Cardiac fibroblast (primary cell): Measurements from ENCODE around the gene ZNF385B.
"Not testable (repeated sequence)": the region's sequence is repeated elsewhere in the genome, so short reads cannot be mapped to it uniquely, and the experiment has no call there.

Source experiments
- DNase-seq, 2 donors: peaks; one replicate each; pipeline versions ENCODE4 v3.0.0 to v3.0.0-alpha.2; 2010; ENCODE audit warnings: low read depth in 2 of 2
- H3K4me3 ChIP-seq, 2 donors: replicated peaks in 1 of 2; 1 replicate in 1 of 2; 2 replicates in 1 of 2; pipeline ENCODE4 v1.5.1; 2011; ENCODE audit warnings: low read depth in 2 of 2, low read length in 2 of 2, mild to moderate bottlenecking in 2 of 2, moderate library complexity in 1 of 2
- TF ChIP-seq, protein P1 (sequence below): IDR thresholded peaks from one replicate; pipeline ENCODE4 v1.5.1; 2011; ENCODE audit warnings: low read depth, mild to moderate bottlenecking, low read length, inconsistent platforms

The ZNF385B gene

DNA sequence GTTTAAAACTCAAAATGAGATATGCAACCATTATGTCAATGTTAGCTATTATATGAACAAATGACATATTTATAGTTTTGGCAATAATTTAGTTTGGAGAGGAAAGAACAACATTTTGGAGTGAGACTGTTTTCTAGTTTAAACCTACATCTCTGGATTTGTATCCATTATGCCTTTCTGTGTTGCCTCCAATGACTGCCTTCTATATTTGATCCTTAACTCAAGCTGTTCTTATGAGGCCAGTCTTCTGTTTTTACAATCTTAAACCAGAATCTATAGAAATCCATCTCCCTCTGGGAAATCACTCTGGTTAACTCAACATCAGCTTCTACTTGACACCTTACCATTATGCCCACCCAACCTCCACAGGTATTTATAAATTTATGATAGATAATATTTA is 67.5 kb downstream of the ZNF385B start:
- no peak overlapping the region for H3K4me3 ChIP-seq
- no peak for DNase-seq
- TF ChIP-seq, protein P1, sequence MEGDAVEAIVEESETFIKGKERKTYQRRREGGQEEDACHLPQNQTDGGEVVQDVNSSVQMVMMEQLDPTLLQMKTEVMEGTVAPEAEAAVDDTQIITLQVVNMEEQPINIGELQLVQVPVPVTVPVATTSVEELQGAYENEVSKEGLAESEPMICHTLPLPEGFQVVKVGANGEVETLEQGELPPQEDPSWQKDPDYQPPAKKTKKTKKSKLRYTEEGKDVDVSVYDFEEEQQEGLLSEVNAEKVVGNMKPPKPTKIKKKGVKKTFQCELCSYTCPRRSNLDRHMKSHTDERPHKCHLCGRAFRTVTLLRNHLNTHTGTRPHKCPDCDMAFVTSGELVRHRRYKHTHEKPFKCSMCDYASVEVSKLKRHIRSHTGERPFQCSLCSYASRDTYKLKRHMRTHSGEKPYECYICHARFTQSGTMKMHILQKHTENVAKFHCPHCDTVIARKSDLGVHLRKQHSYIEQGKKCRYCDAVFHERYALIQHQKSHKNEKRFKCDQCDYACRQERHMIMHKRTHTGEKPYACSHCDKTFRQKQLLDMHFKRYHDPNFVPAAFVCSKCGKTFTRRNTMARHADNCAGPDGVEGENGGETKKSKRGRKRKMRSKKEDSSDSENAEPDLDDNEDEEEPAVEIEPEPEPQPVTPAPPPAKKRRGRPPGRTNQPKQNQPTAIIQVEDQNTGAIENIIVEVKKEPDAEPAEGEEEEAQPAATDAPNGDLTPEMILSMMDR: no peak

- H3K4me3 ChIP-seq: no peak overlapping the region
- no peak for DNase-seq
- TF ChIP-seq, protein P1: no peak
These were observed 68.2 kb downstream of the ZNF385B start for GRCh38 chr2:179793238-179793637.

DNA sequence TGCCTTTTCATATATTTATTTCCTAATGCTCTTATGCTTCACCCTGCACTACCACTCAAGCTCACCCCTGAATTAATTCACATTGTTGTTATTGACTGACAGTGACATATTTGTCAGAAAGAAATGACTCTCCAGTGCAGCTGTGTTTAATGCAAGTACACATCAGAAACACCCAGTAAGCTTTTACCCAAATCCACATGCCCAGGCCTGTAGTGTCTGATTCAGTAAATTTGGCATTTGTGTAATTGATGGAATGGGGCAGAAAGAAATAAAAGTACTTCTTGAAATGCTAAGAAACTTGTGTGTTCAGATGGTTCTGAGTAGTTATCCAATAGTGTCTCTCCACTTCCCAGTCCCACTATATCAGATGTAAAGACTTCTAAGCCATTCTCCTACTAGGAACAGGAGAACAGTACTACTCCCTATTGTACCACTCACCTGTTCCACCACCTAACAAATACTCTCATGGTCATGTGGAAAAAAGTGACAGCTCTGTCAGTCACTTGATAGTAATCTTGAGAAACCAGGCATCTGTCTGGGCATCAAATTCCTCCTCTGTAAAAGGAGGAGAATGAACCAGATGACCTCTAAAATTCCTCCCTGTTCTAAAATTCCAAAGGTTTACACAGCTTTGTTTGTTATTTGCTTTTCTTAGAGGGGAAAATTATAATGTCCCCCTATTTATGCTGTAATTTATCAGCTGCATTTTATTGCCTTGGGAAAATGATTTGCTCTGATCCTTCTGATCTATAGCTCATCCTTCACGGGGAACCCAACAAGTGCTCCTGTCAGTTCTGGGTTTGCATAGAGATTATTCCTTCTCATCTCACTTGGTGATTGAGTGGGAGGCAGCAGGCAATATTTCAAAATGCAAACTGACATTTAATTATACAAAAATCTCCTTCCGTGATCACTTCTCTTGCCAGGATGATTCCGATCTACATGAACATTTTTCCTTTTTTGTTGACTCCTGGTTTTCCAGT is 70.9 kb downstream of the ZNF385B start:
- no peak for DNase-seq
- no peak overlapping the region for H3K4me3 ChIP-seq
- TF ChIP-seq, protein P1: no peak

GRCh38 chr2:179788104-179788503 is 73.3 kb downstream of the ZNF385B start:
- DNase-seq: no peak
- no peak overlapping the region for H3K4me3 ChIP-seq
- TF ChIP-seq, protein P1: no peak

DNA sequence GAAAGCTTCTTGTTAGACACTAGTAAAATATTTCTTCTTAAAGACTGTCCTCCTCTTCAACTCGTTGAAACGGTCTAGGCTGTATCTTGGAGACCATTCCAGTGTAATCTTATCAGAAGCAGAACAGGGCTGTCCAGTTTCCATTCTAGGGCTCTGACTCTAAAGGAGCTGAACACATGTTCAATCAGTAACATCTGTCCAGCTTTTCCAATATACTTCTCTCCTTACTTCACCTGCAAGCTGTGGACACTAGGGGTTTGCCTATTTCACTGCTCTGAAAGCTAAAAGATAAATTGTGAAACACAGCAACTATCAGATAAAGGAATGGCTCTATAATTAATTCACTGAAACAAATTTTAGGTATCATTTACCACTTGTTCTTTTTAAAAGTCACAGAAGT is 73.8 kb downstream of the ZNF385B start:
- TF ChIP-seq, protein P1: no peak
- DNase-seq: no peak
- no peak overlapping the region for H3K4me3 ChIP-seq

DNA sequence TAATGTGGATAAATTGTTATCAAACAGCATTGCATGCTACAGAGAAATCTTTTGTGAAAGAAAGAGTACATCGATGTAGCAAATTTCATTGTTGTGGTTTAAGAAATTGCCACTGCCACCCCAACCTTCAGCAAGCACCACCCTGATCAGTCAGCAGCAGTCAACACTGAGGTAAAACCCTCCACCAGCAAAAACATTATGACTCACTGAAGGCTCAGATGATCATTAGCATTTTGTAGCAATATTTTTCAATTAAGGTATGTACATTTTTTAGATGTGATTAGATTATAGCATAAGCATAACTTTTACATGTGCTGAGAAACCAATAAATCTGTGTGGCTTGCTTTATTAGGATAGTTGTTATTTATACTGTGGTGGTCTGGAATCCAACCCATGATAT is 75.5 kb downstream of the ZNF385B start:
- TF ChIP-seq, protein P1: no peak
- no peak for DNase-seq

DNA sequence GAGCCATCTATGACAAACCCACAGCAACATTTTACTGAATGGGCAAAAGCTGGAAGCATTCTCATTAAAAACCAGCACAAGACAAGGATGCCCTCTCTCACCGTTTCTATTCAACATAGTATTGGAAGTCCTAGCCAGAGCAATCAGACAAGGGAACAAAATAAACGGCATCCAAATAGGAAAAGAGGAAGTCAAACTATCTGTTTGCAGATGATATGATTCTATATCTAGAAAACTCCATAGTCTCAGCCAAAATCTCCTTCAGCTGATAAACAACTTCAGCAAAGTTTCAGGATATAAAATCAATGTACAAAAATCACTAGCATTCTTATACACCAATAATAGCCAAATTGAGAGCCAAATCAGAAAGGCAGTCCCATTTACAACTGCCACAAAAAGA is 79.1 kb downstream of the ZNF385B start:
- not testable (repeated sequence) for H3K4me3 ChIP-seq, DNase-seq

More for the DNA sequence above, 75.5 kb downstream of the ZNF385B start:
- H3K4me3 ChIP-seq: no peak overlapping the region
